Glutamatergic neuron (in vitro differentiated cells): Measurements from ENCODE around the gene FGD3. TPM values are rescaled to one million over a fixed set of nuclear protein-coding genes. Genes with fewer than 3 reads are reported as not detected.

ENCODE experiments used
- DNase-seq: peaks from one replicate; pipeline ENCODE4 v3.0.0; 2022
- H3K27ac Mint-ChIP-seq: one replicate; pipeline ENCODE4 v1.8.0; 2020; ENCODE audit warnings: mild to moderate bottlenecking, mixed read lengths, inconsistent platforms; ENCODE audit not compliant: unreplicated experiment
- H3K27me3 Mint-ChIP-seq: one replicate; pipeline ENCODE4 v1.8.0; 2020; ENCODE audit warnings: mild to moderate bottlenecking, moderate library complexity, mixed read lengths, inconsistent platforms; ENCODE audit not compliant: unreplicated experiment
- H3K36me3 Mint-ChIP-seq: one replicate; pipeline ENCODE4 v1.8.0; 2020; ENCODE audit warnings: mild to moderate bottlenecking, mixed read lengths, inconsistent platforms; ENCODE audit not compliant: unreplicated experiment
- H3K4me1 Mint-ChIP-seq: one replicate; pipeline ENCODE4 v1.8.0; 2020; ENCODE audit warnings: mild to moderate bottlenecking, low read depth, mixed read lengths, inconsistent platforms; ENCODE audit not compliant: unreplicated experiment
- H3K4me3 Mint-ChIP-seq: one replicate; pipeline ENCODE4 v1.8.0; 2020; ENCODE audit warnings: mild to moderate bottlenecking, mixed read lengths, inconsistent platforms; ENCODE audit not compliant: unreplicated experiment
- H3K9me3 Mint-ChIP-seq: one replicate; pipeline ENCODE4 v1.8.0; 2020; ENCODE audit warnings: mild to moderate bottlenecking, moderate library complexity, mixed read lengths, inconsistent platforms; ENCODE audit not compliant: unreplicated experiment
- total RNA-seq: library from RNA; stranded (reverse); fragmentation: NEBNext Ultra II Directional; extraction: Animal tissue kit (Norgen Biotek cat#: 25700); gene quantifications from one replicate; pipeline ENCODE4 v1.2.1, GENCODE V29; 2021; ENCODE audit not compliant: unreplicated experiment
- TF ChIP-seq, protein P1 (sequence below): fragments of 200-600 bp; sonication (generic); IDR thresholded peaks from one replicate; pipeline ENCODE4 v1.5.0; 2021; ENCODE audit not compliant: partially characterized antibody, unreplicated experiment

The FGD3 gene
- total RNA-seq, 1 donor from 2014 or later: 1.2 TPM

DNA sequence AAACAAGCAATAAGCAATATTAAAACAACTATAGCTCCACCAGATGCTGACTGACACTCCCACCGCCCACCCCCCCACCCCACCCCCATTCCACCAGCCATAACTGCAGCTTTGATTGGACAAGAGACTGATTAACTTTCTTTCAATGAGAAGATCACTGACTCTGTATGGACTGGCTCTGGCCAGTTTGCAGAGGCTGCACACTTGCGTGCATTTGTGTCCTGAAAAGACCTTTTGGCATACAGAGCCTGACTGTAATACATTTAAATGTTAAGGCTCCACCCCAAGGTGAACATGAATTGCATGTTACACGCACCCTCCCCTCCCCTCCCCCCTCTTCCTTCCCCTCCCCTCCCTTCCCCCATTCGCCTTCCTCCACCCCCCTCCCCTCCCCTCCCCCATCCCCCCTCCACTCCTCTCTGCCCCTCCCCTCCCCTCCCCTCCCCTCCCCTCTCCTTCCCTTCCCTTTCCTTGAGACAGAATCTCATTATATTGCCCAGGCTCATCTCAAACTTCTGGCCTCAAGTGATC is 31.1 kb downstream of the FGD3 start:
- H3K27me3 Mint-ChIP-seq: peaks cover 3% of the 10 kb centered on the region
- H3K4me3 Mint-ChIP-seq: no peak overlapping the region
- peaks cover 10% of the 10 kb centered on the region for H3K9me3 Mint-ChIP-seq
- TF ChIP-seq, protein P1, sequence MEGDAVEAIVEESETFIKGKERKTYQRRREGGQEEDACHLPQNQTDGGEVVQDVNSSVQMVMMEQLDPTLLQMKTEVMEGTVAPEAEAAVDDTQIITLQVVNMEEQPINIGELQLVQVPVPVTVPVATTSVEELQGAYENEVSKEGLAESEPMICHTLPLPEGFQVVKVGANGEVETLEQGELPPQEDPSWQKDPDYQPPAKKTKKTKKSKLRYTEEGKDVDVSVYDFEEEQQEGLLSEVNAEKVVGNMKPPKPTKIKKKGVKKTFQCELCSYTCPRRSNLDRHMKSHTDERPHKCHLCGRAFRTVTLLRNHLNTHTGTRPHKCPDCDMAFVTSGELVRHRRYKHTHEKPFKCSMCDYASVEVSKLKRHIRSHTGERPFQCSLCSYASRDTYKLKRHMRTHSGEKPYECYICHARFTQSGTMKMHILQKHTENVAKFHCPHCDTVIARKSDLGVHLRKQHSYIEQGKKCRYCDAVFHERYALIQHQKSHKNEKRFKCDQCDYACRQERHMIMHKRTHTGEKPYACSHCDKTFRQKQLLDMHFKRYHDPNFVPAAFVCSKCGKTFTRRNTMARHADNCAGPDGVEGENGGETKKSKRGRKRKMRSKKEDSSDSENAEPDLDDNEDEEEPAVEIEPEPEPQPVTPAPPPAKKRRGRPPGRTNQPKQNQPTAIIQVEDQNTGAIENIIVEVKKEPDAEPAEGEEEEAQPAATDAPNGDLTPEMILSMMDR: no peak
- no peaks in the 10 kb centered on the region for H3K4me1 Mint-ChIP-seq
- peaks cover 7% of the 10 kb centered on the region for H3K36me3 Mint-ChIP-seq
- no peak for DNase-seq
- no peak overlapping the region for H3K27ac Mint-ChIP-seq

DNA sequence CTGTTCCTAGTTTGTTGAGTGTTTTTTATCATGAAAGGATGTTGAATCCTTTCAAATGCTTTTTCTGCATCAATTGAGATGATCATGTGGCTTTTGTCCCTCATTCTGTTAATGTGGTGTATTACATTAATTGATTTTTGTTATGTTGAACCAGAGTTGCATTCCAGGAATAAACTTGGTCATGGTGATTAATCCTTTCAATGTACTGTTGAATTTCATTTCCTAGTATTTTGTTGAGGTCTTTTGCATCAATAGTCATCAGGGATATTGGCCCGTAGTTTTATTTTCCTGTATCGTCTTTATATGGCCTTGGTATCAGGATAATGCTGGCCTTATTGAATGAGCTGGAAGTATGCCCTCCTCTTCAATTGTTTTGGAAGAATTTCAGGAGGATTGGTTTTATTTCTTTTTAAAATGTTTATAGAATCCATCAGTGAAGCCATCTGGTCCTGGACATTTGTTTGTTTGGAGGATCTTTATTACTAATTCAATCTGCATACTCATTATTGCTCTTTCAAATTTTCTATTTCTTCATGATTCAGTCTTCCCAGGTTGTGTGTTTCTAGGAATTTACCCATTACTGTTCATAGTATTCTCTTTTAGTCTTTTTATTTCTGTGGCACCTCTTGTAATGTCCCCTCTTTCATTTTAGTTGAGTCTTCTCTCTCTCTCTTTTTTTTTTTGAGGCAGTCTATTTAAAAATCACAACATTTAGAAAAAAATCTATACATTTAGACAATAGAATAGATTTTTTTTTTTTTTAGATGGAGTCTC is 32.1 kb downstream of the FGD3 start:
- H3K9me3 Mint-ChIP-seq: peaks cover 10% of the 10 kb centered on the region

DNA sequence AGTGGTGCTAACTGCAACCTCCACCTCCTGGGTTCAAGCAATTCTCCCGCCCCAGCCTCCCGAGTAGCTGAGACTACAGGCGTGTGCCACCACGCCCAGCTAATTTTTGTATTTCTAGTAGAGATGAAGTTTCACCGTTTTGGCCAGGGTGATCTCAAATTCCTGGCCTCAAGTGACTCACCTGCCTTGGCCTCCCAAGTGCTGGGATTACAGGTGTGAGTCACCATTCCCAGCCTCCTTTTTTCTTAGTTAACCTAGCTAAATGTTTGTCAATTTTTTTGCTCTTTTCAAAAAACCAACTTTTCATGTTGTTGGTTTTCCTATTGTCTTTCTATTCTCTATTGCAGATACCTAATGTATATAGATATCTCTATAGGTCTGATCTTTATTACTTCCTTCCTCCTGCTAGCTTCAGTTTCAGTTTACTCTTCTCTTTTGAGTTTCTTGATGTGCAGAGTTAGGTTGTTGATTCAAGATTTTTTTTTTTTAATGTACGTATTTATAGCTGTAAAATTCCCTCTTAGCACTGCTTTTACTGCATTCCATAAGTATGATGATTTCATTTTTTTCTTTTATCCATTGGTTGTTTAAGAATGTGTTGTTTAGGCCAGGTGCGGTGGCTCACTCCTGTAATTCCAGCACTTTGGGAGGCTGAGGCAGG is 32.9 kb downstream of the FGD3 start:
- no peak overlapping the region for H3K4me3 Mint-ChIP-seq
- TF ChIP-seq, protein P1: no peak

More for the DNA sequence above, 32.1 kb downstream of the FGD3 start:
- no peaks in the 10 kb centered on the region for H3K4me1 Mint-ChIP-seq
- H3K36me3 Mint-ChIP-seq: peaks cover 10% of the 10 kb centered on the region
- H3K27me3 Mint-ChIP-seq: peaks cover 3% of the 10 kb centered on the region
- H3K27ac Mint-ChIP-seq: no peak overlapping the region
- H3K4me3 Mint-ChIP-seq: no peak overlapping the region
- no peak for DNase-seq
- TF ChIP-seq, protein P1: no peak

DNA sequence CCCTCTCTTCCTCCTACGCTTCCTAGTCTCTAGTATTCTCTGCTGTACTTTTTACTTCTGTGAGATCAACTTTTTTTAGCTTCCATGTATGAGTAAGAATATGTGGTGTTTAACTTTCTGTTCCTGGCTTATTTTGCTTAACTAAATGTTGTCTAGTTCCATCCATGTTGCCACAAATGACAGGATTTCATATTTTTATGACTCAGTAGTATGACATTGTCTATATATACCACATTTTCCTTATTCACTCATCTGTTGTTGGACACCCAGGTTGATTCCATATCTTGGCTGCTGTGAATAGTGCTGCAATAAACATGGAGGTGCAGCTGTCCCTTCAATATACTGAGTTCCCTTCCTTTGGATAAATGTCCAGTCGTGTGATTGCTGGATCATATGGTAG is 34.8 kb downstream of the FGD3 start:
- Mint-ChIP-seq H3K27ac (no peak overlapping the region), H3K9me3 (peaks cover 11% of the 10 kb centered on the region), H3K27me3 (peaks cover 2% of the 10 kb centered on the region), H3K36me3 (peaks cover 22% of the 10 kb centered on the region), H3K4me3 (no peak overlapping the region), H3K4me1 (no peaks in the 10 kb centered on the region)
- TF ChIP-seq, protein P1: no peak
- DNase-seq: no peak

More for the DNA sequence above, 32.9 kb downstream of the FGD3 start:
- Mint-ChIP-seq H3K9me3 (peaks cover 10% of the 10 kb centered on the region), H3K4me1 (no peaks in the 10 kb centered on the region), H3K36me3 (peaks cover 12% of the 10 kb centered on the region), H3K27me3 (peaks cover 3% of the 10 kb centered on the region), H3K27ac (no peak overlapping the region)
- no peak for DNase-seq
